Measurements from ENCODE around the gene CLIP2. TPM values are rescaled to one million over a fixed set of nuclear protein-coding genes. Genes with fewer than 3 reads are reported as not detected.

Gene CLIP2
- total and polyA plus RNA-seq, 2 of the 4 experiments (the other 2 are of a cell fraction), result 18.1 to 20.7 TPM

GRCh38 chr7:74271742-74272141 is 17.5 kb upstream of the CLIP2 start (continued):
- TF ChIP-seq USF2 (IDR thresholded peaks at IDR 0.05; ENCODE audit: low read depth, low read length) (no peak), FOS (IDR thresholded peaks at IDR 0.05; ENCODE audit: low read depth, low read length) (no peak), CEBPB (IDR thresholded peaks at IDR 0.05; ENCODE audit: low read depth, low read length) (no peak)

GRCh38 chr7:74272305-74273038 is 16.7 kb upstream of the CLIP2 start:
- POLR2A ChIA-PET (ENCODE audit: unreplicated experiment), result interaction anchor here (0.6 kb wide), 1 partner anchor 20 kb away, joined by 11 read pairs; no protein-coding TSS in a partner anchor
- in situ Hi-C loops (cut with MboI; ENCODE audit: low sequenced_read_pairs), result no loop called here
- dilution Hi-C loops (cut with HindIII; ENCODE audit: low sequenced_read_pairs, unreplicated experiment), result no loop called here
- TF ChIP-seq MAZ (IDR thresholded peaks at IDR 0.05; ENCODE audit: borderline replicate concordance, low read depth, low read length) (no peak; the same call in 1 of the 2 replicates), POLR2A (IDR thresholded peaks at IDR 0.05; ENCODE audit: low read depth, low read length) (peak; percentile 60; the same call in 1 of the 2 replicates), ELK1 (IDR thresholded peaks at IDR 0.05; ENCODE audit: borderline replicate concordance, low read depth, low read length) (no peak), SMC3 (IDR thresholded peaks at IDR 0.05; ENCODE audit: low read depth, low read length) (no peak; the same call in 1 of the 2 replicates), RAD21 (IDR thresholded peaks at IDR 0.05; ENCODE audit: low read length) (no peak), CEBPB (IDR thresholded peaks at IDR 0.05; ENCODE audit: low read depth, low read length) (peak; percentile 65; the same call in 1 of the 2 replicates), MAFK (IDR thresholded peaks at IDR 0.05; ENCODE audit: low read depth, low read length) (peak; percentile 36; the same call in 1 of the 2 replicates), MXI1 (IDR thresholded peaks at IDR 0.05; ENCODE audit: borderline replicate concordance, low read depth, low read length) (peak; percentile 62; the same call in 1 of the 2 replicates), BHLHE40 (IDR thresholded peaks at IDR 0.05; ENCODE audit: low read depth, low read length) (peak; percentile 42)

More at GRCh38 chr7:74272305-74273038, 16.7 kb upstream of the CLIP2 start:
- peak overlapping the region; percentile 97 for H2BK20ac ChIP-seq (ENCODE audit: low read depth, low read length)
- peaks cover 3% of the 10 kb centered on the region; the same call in 1 of the 2 replicates for H4K20me1 ChIP-seq (ENCODE audit: insufficient read depth, low read length)
- H3K9me1 ChIP-seq (ENCODE audit: insufficient read depth, low read length), result peaks cover 3% of the 10 kb centered on the region; the same call in 1 of the 2 replicates
- peak overlapping the region; percentile 88 for H2AK5ac ChIP-seq (ENCODE audit: low read depth, low read length)
- peak overlapping the region; percentile 41 for H3K4me2 ChIP-seq (ENCODE audit: low read depth, low read length)
- peak overlapping the region; percentile 92 for H2AFZ ChIP-seq (replicated peaks; ENCODE audit: low read length, poor library complexity)
- H2BK5ac ChIP-seq (ENCODE audit: low read depth, low read length, poor library complexity, severe bottlenecking), result peak overlapping the region; percentile 95
- peak overlapping the region; percentile 16 to 92 for H4K8ac ChIP-seq (ENCODE audit: low read depth in 2 of 2, low read length in 2 of 2)
- DNase-seq, result peak; percentile 97
- no peaks in the 10 kb centered on the region for H3K36me3 ChIP-seq (ENCODE audit: control insufficient read depth, insufficient read depth, low read length)
- CTCF ChIA-PET, result no interaction called here
- peak overlapping the region; percentile 80 for H3K56ac ChIP-seq (ENCODE audit: extremely low read depth, insufficient read depth, low read length)
- 0% methylated on average over 2 of the region's 10 CpGs; no CpG with 5 or more reads in 1 of the 2 experiments for WGBS, 2 experiments (ENCODE audit: extremely low coverage in 2 of 2, insufficient read length in 1 of 2)
- peak overlapping the region; percentile 73 for H3K18ac ChIP-seq (ENCODE audit: low read depth, low read length)
- peak overlapping the region; percentile 96 for H3K4ac ChIP-seq (ENCODE audit: low read depth, low read length)
- peak overlapping the region; percentile 94 for H4K91ac ChIP-seq (ENCODE audit: insufficient read depth, low read depth, low read length)
- peak overlapping the region; percentile 60 for H4K5ac ChIP-seq (ENCODE audit: low read depth, low read length)
- peaks cover 7% of the 10 kb centered on the region for H3K4me1 ChIP-seq (ENCODE audit: control insufficient read depth, insufficient read depth, low read length)
- H3K9ac ChIP-seq (ENCODE audit: low read depth, low read length), result peak overlapping the region; percentile 18
- no TSS peak for BruUV-seq (replicated peaks)
- H3K4me3 ChIP-seq (ENCODE audit: insufficient read depth, low read depth, low read length), result no peak overlapping the region
- ATAC-seq (ENCODE audit: low read depth), result peak; percentile 92
- H3K23ac ChIP-seq (ENCODE audit: low read depth, low read length), result peak overlapping the region; percentile 84
- H3K27ac ChIP-seq (ENCODE audit: insufficient read depth, low read length), result peak overlapping the region; percentile 84
- no peaks in the 10 kb centered on the region; a peak in 1 of 4 replicates for H3K79me1 ChIP-seq (ENCODE audit: low read depth in 1 of 2, low read length in 2 of 2)
- H3K27me3 ChIP-seq (ENCODE audit: control insufficient read depth, insufficient read depth, low read length), result no peaks in the 10 kb centered on the region
- peak overlapping the region; percentile 92 for H2AK9ac ChIP-seq (replicated peaks; ENCODE audit: low read depth, low read length, poor library complexity)
- intact Hi-C loops (cut with micrococcal nuclease), result no loop called here
- H2BK120ac ChIP-seq (ENCODE audit: low read depth, low read length), result peak overlapping the region; percentile 99
- no peaks in the 10 kb centered on the region for H3K9me3 ChIP-seq (ENCODE audit: control insufficient read depth, insufficient read depth, low read length)
- peak overlapping the region; percentile 13 for H2BK15ac ChIP-seq (ENCODE audit: low read depth, low read length)
- peak overlapping the region; percentile 59 for H3K14ac ChIP-seq (replicated peaks; ENCODE audit: low read depth, low read length)
